ENCODE data around the gene BBS2.

BBS2 gene

DNA sequence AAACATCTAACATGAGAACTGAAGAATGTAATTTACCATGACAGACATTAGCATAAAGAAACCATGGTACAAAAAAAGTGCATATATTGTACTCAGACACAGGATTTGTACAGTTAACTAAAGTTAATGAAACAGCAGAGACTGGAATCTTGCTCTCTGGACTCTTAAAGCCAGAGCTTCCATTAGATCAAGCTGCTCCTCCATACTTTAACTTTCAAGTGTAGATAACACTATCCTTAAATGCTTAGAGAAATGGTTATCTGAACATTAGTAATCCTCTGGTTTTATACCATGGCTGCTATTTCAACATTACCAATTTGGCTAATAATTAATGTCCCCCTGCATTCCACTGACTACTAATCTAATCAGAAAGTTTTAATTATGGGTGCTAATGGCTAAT, 71.8 kb downstream of the BBS2 start:
- no peak for TF ChIP-seq CTCF (conservative IDR thresholded peaks at IDR 0.05)
- H3K27ac ChIP-seq = no peak overlapping the region

DNA sequence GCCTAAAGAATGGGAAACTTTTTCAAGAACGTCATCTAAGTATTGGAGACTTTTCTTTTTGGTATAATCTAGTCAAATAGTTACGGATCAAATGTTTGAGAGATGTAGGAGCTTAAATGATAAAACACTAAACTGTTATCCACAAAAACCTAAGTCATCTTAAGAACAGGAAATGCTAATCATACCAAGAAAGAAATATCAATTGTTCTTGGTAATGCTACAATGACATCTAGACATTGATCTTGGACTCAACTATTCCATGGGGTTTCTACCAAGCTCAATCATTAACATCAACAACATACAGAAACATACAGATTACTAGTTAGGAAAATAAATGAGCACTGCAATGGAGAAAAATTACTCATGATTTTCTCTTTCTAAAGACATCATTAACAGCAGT, 72.5 kb downstream of the BBS2 start:
- no peak overlapping the region for H3K27ac ChIP-seq
- no peak for TF ChIP-seq CTCF (conservative IDR thresholded peaks at IDR 0.05)

- no peak overlapping the region for H3K27ac ChIP-seq
- TF ChIP-seq CTCF (conservative IDR thresholded peaks at IDR 0.05) = no peak
Observed at GRCh38 chr16:56438038-56438437, 81.8 kb downstream of the BBS2 start.

DNA sequence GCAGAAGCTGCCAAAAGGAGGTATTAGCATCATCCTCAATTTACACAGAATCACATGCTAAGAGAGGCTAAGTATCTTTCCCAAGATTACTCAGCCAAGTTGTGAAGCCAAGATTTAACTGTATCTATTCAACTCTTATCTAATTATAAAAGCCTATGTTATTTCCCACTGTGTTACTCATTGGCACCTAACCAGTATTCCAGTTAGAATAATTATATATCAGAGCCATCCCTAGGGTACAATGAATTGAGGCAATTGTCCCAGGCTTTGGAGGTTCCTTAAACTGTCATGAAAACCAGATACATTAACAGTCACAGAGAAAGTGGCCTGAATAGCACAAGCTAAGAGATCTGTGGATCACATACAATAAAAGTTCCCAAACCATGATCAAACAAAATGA, 83.6 kb downstream of the BBS2 start:
- no peak for TF ChIP-seq CTCF (conservative IDR thresholded peaks at IDR 0.05)
- no peak overlapping the region for H3K27ac ChIP-seq
